WERI-Rb-1 (cell line): ENCODE data around the gene ZPLD1.

Source experiments
- DNase-seq: peaks from one replicate; pipeline ENCODE4 v3.0.0-alpha.2; 2020
- H3K27ac ChIP-seq: fragments of 250-450 bp; sonication (Bioruptor Pico); 2 replicates; pipeline ENCODE4 v1.5.1; 2020; ENCODE audit warnings: mild to moderate bottlenecking, moderate library complexity
- H3K27me3 ChIP-seq: fragments of 250-450 bp; sonication (Bioruptor Pico); 2 replicates; pipeline ENCODE4 v1.5.1; 2021; ENCODE audit warnings: mild to moderate bottlenecking, low read depth, moderate library complexity; ENCODE audit not compliant: insufficient read depth, severe bottlenecking
- H3K36me3 ChIP-seq: fragments of 250-450 bp; sonication (Bioruptor Pico); 2 replicates; pipeline ENCODE4 v1.5.1; 2020; ENCODE audit warnings: mild to moderate bottlenecking, moderate library complexity
- H3K4me3 ChIP-seq: 2 replicates; pipeline ENCODE4 v1.5.1; 2011; ENCODE audit warnings: low read depth, mild to moderate bottlenecking, control low read depth, low read length
- H3K9me3 ChIP-seq: fragments of 250-450 bp; sonication (Bioruptor Pico); 2 replicates; pipeline ENCODE4 v1.5.1; 2021; ENCODE audit warnings: mild to moderate bottlenecking, moderate library complexity; ENCODE audit not compliant: severe bottlenecking
- CTCF ChIP-seq: IDR thresholded peaks from 2 replicates; pipeline ENCODE4 v1.5.1; 2011; ENCODE audit warnings: low read depth, mild to moderate bottlenecking, control low read depth, inconsistent platforms, low read length

The ZPLD1 gene

GRCh38 chr3:102474207-102474606 lies 39.4 kb downstream of the ZPLD1 start:
- TF ChIP-seq CTCF: no peak
- H3K9me3 ChIP-seq: no peaks in the 10 kb centered on the region
- H3K27ac ChIP-seq: no peak overlapping the region
- no peak for DNase-seq
- no peaks in the 10 kb centered on the region for H3K36me3 ChIP-seq
- no peak overlapping the region for H3K4me3 ChIP-seq
- H3K27me3 ChIP-seq: no peaks in the 10 kb centered on the region

GRCh38 chr3:102476198-102476597 lies 41.4 kb downstream of the ZPLD1 start:
- H3K27ac ChIP-seq: no peak overlapping the region
- no peak for TF ChIP-seq CTCF
- no peaks in the 10 kb centered on the region for H3K9me3 ChIP-seq

GRCh38 chr3:102478160-102478559 lies 43.3 kb downstream of the ZPLD1 start:
- no peaks in the 10 kb centered on the region for H3K9me3 ChIP-seq
- no peak for DNase-seq

More at GRCh38 chr3:102476198-102476597, 41.4 kb downstream of the ZPLD1 start:
- no peaks in the 10 kb centered on the region for H3K27me3 ChIP-seq
- H3K4me3 ChIP-seq: no peak overlapping the region
- DNase-seq: no peak
- H3K36me3 ChIP-seq: no peaks in the 10 kb centered on the region

GRCh38 chr3:102480139-102480538 lies 45.3 kb downstream of the ZPLD1 start:
- Histone ChIP-seq H3K27ac (peak overlapping the region; percentile 35; the same call in 1 of the 2 replicates), H3K27me3 (no peaks in the 10 kb centered on the region), H3K36me3 (no peaks in the 10 kb centered on the region)

More at GRCh38 chr3:102478160-102478559, 43.3 kb downstream of the ZPLD1 start:
- Histone ChIP-seq H3K36me3 (no peaks in the 10 kb centered on the region), H3K4me3 (no peak overlapping the region), H3K27me3 (no peaks in the 10 kb centered on the region), H3K27ac (no peak overlapping the region)
- no peak for TF ChIP-seq CTCF

GRCh38 chr3:102481050-102481449 lies 46.2 kb downstream of the ZPLD1 start:
- H3K27ac ChIP-seq: peak overlapping the region; percentile 35
- H3K9me3 ChIP-seq: no peaks in the 10 kb centered on the region
- no peak for DNase-seq
- no peaks in the 10 kb centered on the region for H3K36me3 ChIP-seq
- TF ChIP-seq CTCF: no peak
- H3K27me3 ChIP-seq: no peaks in the 10 kb centered on the region
- peak overlapping the region; percentile 5; the same call in 1 of the 2 replicates for H3K4me3 ChIP-seq

More at GRCh38 chr3:102480139-102480538, 45.3 kb downstream of the ZPLD1 start:
- no peak overlapping the region; the same call in 1 of the 2 replicates for H3K4me3 ChIP-seq
- no peak for DNase-seq
- no peak for TF ChIP-seq CTCF
- no peaks in the 10 kb centered on the region for H3K9me3 ChIP-seq

- no peaks in the 10 kb centered on the region for H3K36me3 ChIP-seq
- no peaks in the 10 kb centered on the region for H3K27me3 ChIP-seq
- DNase-seq: no peak
- H3K9me3 ChIP-seq: peaks cover 3% of the 10 kb centered on the region
- H3K27ac ChIP-seq: peak overlapping the region; percentile 56
- TF ChIP-seq CTCF: no peak
- no peak overlapping the region for H3K4me3 ChIP-seq
Measured at GRCh38 chr3:102483556-102483955, 48.7 kb downstream of the ZPLD1 start.
